ENCODE data around the gene CCL4. TPM values are rescaled to one million over a fixed set of nuclear protein-coding genes. Genes with fewer than 3 reads are reported as not detected.
A peak's percentile ranks its signal among the peaks of the same experiment; 100 is the strongest.

CCL4 gene
- total RNA-seq, 1 experiment from 2014 or later: not detected

DNA sequence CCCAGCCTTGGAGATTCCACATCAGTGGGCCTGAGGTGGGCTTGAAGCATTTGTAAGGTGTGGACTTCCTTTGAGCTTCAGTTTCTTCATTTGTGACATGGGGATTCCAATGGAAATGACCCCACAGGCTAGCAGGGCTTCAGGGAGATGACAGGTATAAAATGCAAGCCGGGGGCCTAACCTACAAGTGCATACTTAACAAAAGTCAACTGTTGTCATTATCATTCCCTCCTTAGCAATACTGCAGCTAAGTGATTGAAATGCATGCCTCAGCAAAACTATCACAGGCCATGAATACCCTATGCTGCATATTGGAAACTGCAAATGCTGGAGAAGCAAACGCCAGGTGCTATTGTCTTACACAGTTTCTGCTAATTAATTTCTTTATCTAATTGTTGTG, 19.8 kb downstream of the CCL4 start:
- Histone ChIP-seq H2BK20ac (ENCODE audit: low read depth, low read length, poor library complexity, severe bottlenecking) (no peak overlapping the region), H2AK5ac (ENCODE audit: insufficient read length, low read length) (no peak overlapping the region), H4K8ac (replicated peaks; ENCODE audit: insufficient read length, low read depth, low read length) (no peak overlapping the region), H2BK15ac (ENCODE audit: low read depth, low read length) (no peak overlapping the region), H2BK12ac (ENCODE audit: insufficient read length, low read depth, low read length) (no peak overlapping the region), H2BK120ac (ENCODE audit: low read depth, low read length, poor library complexity, severe bottlenecking) (no peak overlapping the region), H3K23me2 (ENCODE audit: insufficient read length, low read depth, low read length, poor library complexity, severe bottlenecking) (no peaks in the 10 kb centered on the region), H3K4me2 (ENCODE audit: insufficient read depth, insufficient read length, low read length) (peak overlapping the region; percentile 2), H3K27me3 (ENCODE audit: insufficient read depth, low read length) (no peaks in the 10 kb centered on the region), H3K4me1 (ENCODE audit: insufficient read depth, low read length) (peaks cover 6% of the 10 kb centered on the region), H3K79me2 (ENCODE audit: insufficient read depth, low read length) (no peaks in the 10 kb centered on the region), H2AFZ (ENCODE audit: low read length) (no peak overlapping the region), H3K4ac (ENCODE audit: low read depth, low read length) (no peak overlapping the region), H3T11ph (ENCODE audit: low read length) (no peak overlapping the region), H3K18ac (ENCODE audit: insufficient read length, low read depth, low read length) (no peak overlapping the region), H4K5ac (ENCODE audit: insufficient read length, low read depth, low read length) (no peak overlapping the region), H3K56ac (ENCODE audit: insufficient read length, low read depth, low read length) (no peak overlapping the region), H2BK5ac (ENCODE audit: insufficient read length, low read length) (no peak overlapping the region), H3K14ac (ENCODE audit: insufficient read depth, low read length) (no peak overlapping the region), H4K91ac (ENCODE audit: insufficient read length, low read depth, low read length) (no peak overlapping the region), H3K27ac (ENCODE audit: insufficient read length, low read depth, low read length) (no peak overlapping the region), H3K9ac (ENCODE audit: extremely low read depth, insufficient read length, low read length) (no peak overlapping the region), H3K9me3 (ENCODE audit: control insufficient read depth, low read depth, low read length) (peaks cover 18% of the 10 kb centered on the region), H3K79me1 (ENCODE audit: insufficient read depth, low read depth, low read length, poor library complexity, severe bottlenecking) (no peaks in the 10 kb centered on the region), H3K23ac (ENCODE audit: insufficient read length, low read depth, low read length) (no peak overlapping the region), H4K20me1 (ENCODE audit: control insufficient read depth, insufficient read depth, insufficient read length) (no peaks in the 10 kb centered on the region)
- DNase-seq: peak; percentile 72
- Mint-ChIP-seq H3K27me3 (ENCODE audit: low read depth) (peaks cover 8% of the 10 kb centered on the region), H3K36me3 (ENCODE audit: insufficient read depth in 1 of 3, low read depth in 3 of 3) (peaks cover 12 to 28% (median 18%) of the 10 kb centered on the region in 3 experiments; a peak in 6 of 7 replicates), H3K4me3 (no peak overlapping the region), H3K27ac (peak overlapping the region; percentile 8 to 71 (median 42); a peak in 4 of 7 replicates), H3K4me1 (peaks cover 27 to 34% of the 10 kb centered on the region in 2 experiments), H3K9me3 (peaks cover 28 to 30% of the 10 kb centered on the region in 2 experiments)
- WGBS (ENCODE audit: extremely low coverage, insufficient read length, low lambda C conversion rate): no CpG with 5 or more reads among the region's 2 CpGs
- TF ChIP-seq, protein P1, sequence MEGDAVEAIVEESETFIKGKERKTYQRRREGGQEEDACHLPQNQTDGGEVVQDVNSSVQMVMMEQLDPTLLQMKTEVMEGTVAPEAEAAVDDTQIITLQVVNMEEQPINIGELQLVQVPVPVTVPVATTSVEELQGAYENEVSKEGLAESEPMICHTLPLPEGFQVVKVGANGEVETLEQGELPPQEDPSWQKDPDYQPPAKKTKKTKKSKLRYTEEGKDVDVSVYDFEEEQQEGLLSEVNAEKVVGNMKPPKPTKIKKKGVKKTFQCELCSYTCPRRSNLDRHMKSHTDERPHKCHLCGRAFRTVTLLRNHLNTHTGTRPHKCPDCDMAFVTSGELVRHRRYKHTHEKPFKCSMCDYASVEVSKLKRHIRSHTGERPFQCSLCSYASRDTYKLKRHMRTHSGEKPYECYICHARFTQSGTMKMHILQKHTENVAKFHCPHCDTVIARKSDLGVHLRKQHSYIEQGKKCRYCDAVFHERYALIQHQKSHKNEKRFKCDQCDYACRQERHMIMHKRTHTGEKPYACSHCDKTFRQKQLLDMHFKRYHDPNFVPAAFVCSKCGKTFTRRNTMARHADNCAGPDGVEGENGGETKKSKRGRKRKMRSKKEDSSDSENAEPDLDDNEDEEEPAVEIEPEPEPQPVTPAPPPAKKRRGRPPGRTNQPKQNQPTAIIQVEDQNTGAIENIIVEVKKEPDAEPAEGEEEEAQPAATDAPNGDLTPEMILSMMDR (conservative IDR thresholded peaks at IDR 0.05): no peak

Measured in H9 (cell line).